Liver (tissue), 3 donors: Measurements from ENCODE around the gene NSL1.

Source experiments
- CTCF ChIP-seq: fragments of 150-350 bp; IDR thresholded peaks from 2 replicates; pipeline ENCODE4 v1.5.1; 2017; ENCODE audit warnings: improper control_type of control experiment, low read depth, low read length; ENCODE audit not compliant: missing input control
- EGR1 ChIP-seq, 2 donors: IDR thresholded peaks; 2 replicates each; pipeline ENCODE4 v1.6.1; 2016 to 2018; ENCODE audit warnings: antibody characterized with exemption in 2 of 2, low read depth in 2 of 2
- FOXA1 ChIP-seq: IDR thresholded peaks from 2 replicates; pipeline ENCODE4 v1.6.1; 2016; ENCODE audit warnings: antibody characterized with exemption
- GABPA ChIP-seq, 2 donors: IDR thresholded peaks in 1 of 2; conservative IDR thresholded peaks in 1 of 2; 2 replicates each; pipeline ENCODE4 v1.6.1; 2016; ENCODE audit warnings: antibody characterized with exemption in 2 of 2, mild to moderate bottlenecking in 1 of 2, moderate library complexity in 1 of 2
- REST ChIP-seq: IDR thresholded peaks from 2 replicates; pipeline ENCODE4 v1.6.1; 2016; ENCODE audit warnings: antibody characterized with exemption, mild to moderate bottlenecking
- SP1 ChIP-seq: IDR thresholded peaks from 2 replicates; pipeline ENCODE4 v1.6.1; 2018; ENCODE audit warnings: antibody characterized with exemption, mild to moderate bottlenecking
- donor health status: healthy.
- donor health status: healthy.

GRCh38 chr1:212727386-212728181 is 64.0 kb downstream of the NSL1 start:
- TF ChIP-seq CTCF (no peak), GABPA (IDR thresholded peaks at IDR 0.05 in 1 of 2, conservative IDR thresholded peaks at IDR 0.05 in 1 of 2) (no peak), SP1 (no peak), REST (no peak), FOXA1 (no peak), EGR1 (IDR thresholded peaks at IDR 0.05; ENCODE audit: low read depth in 2 of 2) (no peak)
